IPS DF 19.7 (cell line): Measurements from ENCODE around the gene MYO7B.

ENCODE experiments used
- DNase-seq: peaks from one replicate; pipeline ENCODE4 v3.0.0-alpha.2; 2013; ENCODE audit warnings: low read depth, low spot score

MYO7B gene

GRCh38 chr2:127636248-127637235 lies 101.1 kb downstream of the MYO7B start:
- no peak for DNase-seq

GRCh38 chr2:127637236-127637630 lies 101.8 kb downstream of the MYO7B start:
- DNase-seq: no peak

DNA sequence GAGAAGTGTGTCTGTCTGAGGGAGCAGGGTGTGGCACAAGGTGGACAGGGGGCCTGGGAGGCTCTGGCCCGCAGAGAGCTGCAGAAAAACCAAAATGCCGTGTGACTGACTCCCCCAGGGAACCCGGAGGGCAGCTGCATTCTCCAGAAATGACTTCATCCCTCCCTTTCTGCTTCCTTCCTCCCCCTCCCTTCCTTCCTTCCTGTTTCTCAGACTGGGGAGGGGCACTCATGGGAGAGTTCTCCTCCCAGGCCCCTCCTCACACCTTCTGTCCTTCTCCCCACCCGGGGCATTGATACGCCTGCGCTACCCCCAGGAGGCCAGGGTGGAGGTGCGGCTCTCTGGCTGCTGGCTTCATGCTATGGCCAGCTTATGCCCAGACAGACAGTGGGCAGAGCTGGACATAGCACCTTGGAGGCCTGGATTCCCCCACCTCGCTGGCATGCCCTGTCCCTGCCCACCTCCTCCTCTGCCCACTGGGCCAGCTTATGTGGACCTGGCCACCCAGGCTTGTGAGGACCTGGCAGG lies 102.3 kb downstream of the MYO7B start:
- peak; percentile 57 for DNase-seq

DNA sequence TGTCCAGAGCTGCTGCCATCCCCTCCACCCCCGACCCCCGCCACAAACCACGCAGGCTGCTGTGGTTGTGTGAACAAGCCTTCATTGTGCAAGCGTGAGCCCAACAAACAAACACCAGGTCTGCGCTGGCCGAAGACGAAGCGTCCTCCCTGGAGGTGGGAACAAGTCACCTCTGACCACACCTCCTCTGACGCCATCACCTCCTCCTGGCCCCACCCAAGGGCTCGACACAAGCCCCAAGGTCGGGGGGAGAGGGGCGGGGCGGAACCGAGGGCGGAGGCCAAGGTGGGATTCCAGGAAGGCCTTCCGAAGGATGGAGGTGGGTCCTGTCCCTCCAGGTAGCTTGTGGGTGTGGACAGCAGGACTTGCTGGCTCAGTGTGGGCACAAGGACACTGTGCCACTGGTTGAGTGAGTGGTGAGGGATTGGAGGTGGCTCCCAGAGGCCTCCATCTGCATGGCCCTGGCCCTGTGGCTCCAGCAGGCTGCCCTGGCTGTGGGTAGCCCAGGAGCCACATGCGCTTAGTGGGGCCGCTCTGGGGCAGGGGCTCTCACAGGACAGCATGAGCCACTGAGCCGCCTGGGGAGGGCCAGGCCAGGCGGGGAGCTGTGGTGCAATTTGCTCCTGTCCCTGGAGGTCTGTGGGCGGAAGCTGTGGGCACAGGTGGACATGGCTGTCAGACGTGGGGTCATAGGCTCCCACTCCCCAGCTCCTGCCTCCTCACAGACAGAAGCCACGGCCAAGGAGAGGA lies 103.1 kb downstream of the MYO7B start:
- peak; percentile 56 for DNase-seq

DNA sequence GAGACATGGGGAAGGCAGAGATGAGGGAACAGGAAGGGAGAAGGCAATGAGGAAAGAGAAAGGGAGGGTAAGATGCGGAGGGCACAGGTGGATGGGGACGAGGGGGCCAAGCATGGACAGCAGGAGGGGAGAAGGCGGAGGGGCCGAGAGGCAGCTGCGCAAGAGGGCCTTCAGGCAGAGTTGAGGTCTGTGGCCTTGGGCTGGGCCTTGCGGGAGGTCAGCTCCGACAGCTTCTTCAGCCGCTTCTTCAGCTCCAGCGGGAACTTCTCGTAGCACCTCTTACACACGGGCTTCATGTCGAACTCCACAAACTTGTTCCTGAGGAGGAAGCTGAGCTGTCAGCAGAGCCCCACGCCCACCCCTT lies 103.6 kb downstream of the MYO7B start:
- no peak for DNase-seq

DNA sequence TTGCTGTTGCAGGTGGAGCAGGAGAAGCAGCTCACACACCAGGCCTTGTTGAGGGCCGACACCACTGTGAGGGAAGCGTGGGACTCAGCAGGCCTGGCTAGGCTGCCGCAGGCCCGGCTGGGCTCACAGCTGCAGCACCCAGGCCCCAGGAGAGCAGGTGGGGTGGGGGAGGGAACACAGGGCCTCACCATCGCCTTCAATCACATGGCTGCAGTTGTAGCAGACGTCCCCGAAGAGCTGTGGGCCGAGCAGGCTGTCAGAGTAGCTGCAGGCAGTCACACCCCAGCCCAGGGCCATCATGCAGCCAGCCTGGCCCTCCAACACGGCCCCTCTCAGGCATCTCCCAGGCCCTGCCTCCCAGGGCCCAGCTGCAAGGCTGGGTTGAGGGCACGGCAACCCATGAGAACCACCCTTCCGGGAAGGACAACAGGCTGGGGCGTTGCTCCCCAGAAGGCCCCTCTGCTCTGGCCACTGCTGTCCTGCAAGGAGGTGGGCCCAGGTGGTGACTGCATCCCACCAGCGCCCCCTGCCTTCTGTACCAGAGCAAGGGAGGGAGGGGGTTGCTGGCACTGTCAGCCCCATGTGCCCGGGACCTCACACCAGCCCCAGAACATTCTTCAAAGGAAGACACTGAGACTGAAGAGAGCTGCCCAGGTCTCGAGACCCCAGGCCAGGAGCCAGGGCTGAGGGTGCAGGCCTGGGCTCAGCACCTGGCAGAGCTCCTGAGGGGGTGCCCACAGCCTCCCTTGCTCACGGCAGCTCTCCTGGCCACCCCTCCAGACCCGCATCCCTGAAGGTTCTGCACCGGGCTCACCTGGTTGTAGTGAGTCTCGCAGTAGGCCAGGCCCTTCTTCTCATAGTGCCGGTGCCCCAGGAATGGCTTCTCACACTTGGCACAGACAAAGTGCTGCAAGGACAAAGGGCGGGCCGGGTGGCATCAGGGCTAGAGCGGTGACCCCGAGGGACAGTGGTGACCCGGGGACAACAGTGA lies 104.9 kb downstream of the MYO7B start:
- no peak for DNase-seq

DNA sequence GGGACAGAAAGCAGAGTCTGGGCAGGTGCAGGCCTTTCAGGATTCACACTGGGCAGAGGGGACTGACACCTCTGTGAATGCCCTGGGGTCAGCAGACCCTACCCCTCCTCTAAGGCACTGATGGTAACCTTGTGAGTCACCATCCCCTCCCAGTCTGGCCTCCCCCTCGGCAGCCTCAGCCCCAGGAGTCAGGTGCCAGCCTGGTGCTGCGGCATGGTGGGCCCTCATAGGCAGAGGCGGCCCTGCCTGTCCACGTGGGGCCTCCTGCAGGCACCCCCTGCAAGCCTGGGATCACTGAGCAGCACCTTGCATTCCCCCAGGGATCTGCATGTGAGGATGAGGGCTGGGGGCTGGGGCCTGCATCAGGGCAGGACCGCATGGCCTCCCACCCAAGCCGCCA lies 105.7 kb downstream of the MYO7B start:
- DNase-seq: no peak

- no peak for DNase-seq
Observed at GRCh38 chr2:127641846-127642507, 106.5 kb downstream of the MYO7B start.

GRCh38 chr2:127642706-127643438 lies 107.4 kb downstream of the MYO7B start:
- no peak for DNase-seq

DNA sequence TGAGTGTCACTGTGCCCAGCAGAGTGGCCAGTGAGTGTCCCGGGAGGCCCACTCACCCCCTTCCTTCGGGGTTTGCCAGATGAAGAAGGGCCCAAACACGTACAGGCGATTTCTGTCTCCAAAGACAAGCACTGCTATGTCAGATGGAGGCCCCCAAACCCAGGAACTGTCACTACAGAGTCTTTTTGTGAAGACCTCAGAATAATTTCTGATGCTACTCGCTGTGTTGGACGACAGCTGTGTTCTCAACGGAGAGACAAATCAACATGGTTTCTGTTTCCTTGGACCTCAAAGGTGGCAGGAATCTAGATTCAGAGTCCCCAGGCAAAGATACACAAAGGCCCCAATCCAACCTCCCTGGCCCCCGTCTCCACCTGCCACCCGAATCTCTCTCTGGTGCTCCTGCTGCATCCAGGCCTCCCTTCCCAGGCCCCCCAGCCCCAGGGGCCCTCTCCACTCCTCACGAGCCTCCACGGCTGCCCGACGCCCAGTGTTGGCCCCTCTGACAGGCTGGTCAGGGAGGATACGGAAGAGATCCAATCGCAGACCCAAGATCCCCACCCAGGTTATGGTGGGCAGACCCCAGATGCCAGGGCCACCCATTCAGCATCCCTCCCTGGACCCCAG lies 108.1 kb downstream of the MYO7B start:
- no peak for DNase-seq

- no peak for DNase-seq
Observed at GRCh38 chr2:127644066-127645025, 108.9 kb downstream of the MYO7B start.

- no peak for DNase-seq
Observed at GRCh38 chr2:127645026-127645394, 109.5 kb downstream of the MYO7B start.

DNA sequence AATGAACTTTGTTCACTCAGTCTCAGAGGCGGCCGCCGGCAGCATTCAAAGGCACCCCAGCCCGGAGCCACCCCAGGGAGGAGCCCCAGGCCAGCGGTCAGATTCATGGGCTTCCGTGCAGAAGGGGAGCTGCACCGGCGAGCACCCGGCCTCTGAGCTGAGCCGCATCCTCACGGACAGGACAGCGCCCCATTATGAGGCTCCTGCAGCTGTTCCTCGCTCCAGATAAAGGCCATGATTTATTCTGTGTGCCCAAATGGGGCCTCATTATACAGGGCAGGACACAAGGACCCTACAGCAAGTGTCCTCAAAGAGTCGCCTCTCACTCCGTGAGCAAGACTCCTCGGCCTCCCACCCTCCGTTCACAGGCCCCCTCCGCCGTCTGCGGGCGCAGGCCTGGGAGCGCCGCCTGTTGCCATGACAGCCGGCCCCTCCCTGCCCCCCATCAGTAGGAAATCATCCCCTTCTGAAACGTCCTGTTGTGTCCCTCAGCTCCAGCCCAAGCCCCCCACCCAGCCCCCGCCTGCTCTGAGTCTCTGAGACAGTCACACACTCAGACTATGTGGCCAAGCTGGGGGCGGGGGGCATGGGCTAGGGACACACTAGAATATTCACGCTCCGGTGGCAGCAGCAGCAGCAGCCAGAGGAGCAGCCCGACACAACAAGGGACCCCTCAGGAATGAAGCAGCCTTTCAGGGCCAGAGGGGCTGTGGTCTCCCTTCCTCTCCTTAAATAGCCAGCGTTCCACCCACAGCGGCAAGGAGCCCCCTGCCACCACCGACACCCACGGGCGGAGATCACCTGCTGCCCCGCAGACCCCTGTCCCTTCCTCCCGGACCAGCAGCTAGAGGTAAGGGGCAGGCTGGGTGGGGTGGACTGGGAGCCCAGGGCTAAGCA lies 110.2 kb downstream of the MYO7B start, which contains the start of gene GPR17:
TSS of gene GPR17 (plus strand) at position 759 of the 897 bp plus-strand sequence. CDS start 4,583 bp downstream, outside the sequence.
- DNase-seq: no peak

DNA sequence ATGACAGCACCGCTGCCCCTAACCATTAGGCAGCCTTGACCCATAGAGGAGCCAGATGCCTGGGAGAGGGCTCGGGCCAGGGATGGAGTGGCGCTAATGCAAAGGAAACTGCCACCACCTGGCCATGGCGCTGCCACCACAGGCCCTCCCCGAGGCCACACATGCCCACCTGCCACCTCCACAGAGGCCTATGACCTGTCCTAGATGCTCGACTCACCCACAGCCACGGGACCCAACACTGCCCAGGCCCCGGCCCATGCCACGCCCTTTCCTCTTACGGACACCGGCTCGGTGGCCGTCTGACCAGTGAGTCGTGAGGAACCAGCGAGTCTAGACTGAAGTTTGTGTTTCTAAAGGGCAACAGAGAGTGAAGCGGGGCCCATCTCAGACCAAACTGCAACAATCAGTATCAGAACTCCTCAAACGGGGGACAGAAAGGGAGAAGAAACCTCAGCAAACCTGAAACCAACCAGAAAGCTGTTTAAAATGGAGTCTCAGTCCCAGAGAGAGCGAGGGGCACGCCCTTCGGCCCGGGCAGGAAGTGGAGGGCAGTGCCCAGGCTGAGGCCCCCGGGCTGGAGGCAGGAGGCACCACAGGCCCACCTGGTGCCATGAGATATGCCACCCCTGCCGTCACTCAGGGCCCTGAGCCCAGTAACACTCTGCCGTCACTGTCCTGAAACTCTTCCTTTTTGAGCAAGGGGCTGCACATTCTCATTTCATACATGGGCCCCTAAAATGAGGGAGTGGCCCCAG lies 111.2 kb downstream of the MYO7B start:
- no peak for DNase-seq

DNA sequence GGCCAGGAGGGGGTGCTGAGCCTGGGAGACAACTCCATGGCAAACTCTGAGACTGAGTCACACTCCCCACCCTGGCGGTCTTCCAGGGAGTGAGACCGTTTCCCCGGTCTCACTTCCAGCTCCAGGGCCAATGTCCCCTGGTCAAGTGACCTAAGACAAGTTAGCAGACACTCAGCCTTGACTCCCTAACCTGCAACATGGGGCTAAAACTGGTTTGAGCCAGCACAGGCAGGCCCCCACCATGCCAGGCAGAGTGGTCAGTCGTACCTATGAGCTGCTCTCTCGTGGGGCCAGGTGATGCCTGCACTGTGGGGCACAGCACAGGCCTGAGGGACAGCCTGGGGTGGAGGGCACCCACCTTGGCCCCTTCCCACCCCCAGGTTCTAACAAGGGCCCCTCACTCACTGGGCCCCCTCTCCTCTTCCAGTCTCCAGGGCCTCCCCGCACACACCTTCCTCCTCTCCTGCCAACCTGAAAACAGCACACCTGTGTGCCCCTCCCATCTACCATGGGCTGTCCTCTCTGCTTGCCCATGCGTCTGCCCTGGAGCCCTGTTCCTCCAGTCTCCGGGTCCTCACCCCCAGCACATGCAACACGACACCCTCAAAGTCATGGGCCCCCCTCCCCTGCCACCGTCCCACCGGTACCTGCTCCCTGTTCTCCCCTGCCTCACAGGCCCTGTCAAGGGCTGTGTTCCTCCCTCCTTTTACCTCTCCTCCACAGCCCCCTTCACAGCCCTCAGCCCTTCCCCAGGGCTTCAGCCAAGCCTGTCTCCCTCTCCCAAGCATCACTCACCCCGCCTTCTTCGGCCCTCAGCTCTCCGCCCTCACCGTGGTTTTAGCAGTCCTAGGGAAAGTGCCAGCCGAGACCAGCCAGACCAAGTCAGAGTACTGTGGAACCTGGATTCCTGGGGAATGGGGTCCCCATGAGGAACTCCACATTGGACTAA lies 112.0 kb downstream of the MYO7B start:
- DNase-seq: no peak
